GM19351 (cell line): ENCODE data around the gene AGAP9.
"Not testable (repeated sequence)": the region's sequence is repeated elsewhere in the genome, so short reads cannot be mapped to it uniquely, and the experiment has no call there.

Source experiments
- ATAC-seq: cut with Tn5 transposase; IDR thresholded peaks from one replicate; pipeline ENCODE4 v1.9.1; 2021; ENCODE audit warnings: mild to moderate bottlenecking, moderate library complexity; ENCODE audit not compliant: unreplicated experiment

The AGAP9 gene

DNA sequence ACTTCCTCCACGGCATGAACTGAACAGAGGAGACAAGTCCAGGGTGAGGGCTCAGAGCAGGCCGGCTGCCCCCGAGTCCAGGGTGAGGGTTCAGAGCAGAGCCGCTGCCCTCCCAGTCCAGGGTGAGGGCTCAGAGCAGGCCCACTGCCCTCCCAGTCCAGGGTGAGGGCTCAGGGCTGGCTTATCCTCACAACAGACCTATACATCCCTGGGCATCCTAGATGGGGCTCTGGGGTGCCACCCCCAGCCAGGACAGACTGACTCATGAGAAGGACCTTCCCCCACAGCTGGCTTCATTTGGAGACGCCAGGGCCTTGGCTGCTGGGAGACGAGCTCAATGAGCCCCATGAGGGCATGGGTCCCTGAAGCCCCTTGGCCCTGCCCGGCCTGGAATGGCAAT lies 33.8 kb downstream of the AGAP9 start:
- ATAC-seq = not testable (repeated sequence)

DNA sequence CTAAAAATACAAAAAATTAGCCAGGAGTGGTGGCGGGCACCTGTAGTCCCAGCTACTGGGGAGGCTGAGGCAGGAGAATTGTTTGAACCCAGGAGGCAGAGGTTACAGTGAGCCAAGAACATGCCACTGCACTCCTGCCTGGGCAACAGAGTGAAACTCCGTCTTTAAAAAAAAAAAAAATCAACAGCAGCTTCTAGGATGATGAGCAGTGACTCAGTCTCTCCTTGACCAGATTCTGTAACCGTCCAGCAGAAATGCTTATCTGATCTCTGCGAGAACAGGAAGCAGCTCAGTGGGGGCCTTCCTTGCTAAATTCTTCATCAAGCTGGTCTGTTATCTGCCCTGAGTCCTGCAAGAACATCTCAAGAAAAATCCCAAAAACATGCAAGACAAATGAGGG lies 37.5 kb downstream of the AGAP9 start:
- ATAC-seq = not testable (repeated sequence)

GRCh38 chr10:47484786-47485185 lies 38.7 kb downstream of the AGAP9 start:
- ATAC-seq = not testable (repeated sequence)

DNA sequence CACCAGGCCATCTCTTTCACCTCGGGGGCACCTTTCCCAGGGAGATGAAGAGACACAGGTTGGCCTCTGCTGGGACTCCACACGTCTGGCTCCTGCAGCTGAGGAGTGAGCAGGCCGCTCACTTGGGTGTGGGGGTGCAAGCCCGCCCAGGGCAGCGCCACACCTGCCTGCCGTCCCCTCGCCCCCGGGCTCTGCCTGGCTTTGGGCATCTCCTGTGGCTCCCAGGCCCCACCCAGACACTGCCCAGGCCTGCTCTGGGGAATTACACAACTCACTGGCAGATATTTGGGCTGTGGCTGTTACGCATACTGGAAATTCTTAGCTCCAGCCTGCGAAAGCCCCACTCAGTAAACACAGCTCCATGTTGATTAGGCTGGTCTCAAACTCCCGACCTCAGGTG lies 39.5 kb downstream of the AGAP9 start, which contains the start of gene ANXA8:
ANXA8 (minus strand) TSS at position 193 of the 400 bp plus-strand sequence; CDS start at position 11, 182 bp downstream.
- ATAC-seq = not testable (repeated sequence)

DNA sequence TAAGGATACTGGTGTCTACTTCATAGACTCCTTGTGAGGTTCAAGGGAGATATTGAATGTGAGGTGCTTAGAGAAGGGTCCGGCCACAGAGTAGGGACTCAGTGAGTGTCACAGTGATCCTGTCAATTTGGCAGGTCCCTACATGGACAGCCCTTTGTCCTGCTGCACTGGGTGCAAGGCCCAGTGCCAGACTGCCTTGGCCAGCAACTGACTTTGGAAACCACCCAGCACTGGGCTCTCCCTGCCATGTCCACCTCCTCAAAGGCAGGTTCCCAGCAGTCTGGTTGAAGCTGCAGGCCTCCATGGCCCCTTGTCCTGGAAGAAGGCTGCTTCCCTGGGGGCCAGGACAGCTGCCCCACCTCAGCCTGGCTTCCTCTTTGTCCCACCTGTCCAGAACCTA lies 41.1 kb downstream of the AGAP9 start:
- not testable (repeated sequence) for ATAC-seq

DNA sequence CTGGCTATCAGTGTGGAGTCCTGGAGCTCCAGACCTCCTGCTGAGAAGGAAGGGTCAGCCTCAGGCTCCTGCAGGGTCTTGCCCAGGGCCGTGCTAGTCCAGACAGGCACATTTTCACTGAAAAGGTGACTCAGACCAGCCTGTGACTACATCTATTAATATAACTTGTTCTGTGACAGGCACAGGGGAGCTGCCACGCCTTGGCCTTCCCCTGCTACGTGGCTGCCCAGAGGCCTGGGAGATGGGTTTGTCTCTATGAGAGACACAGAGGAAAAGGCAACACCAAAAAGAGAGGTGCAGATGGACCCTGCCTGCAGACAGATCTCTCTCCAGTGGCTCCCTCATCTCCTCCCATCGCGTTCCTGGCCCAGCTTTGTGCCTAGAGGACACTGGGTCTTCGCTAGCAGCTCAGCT lies 41.7 kb downstream of the AGAP9 start:
- ATAC-seq = not testable (repeated sequence)

GRCh38 chr10:47481182-47481766 lies 42.2 kb downstream of the AGAP9 start:
- ATAC-seq = not testable (repeated sequence)

DNA sequence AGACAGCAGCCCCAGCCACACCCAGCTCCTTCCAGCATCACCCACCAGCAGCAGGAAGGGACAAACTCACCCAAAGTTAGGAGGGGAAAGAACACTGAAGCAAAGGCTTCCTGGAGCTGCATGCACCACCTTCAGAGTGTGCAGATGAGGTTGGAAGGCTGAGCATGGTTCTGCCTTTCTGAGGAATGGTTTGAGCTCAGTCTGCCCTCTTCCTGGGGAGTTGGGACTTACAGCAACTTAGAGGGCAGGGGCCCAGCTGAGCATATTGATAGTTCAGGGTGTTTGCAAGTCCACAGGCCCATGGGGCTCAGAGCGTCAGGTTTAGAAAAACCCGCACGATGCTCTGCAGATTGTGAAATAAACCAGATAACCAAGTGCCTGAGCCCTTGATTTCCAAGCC lies 43.3 kb downstream of the AGAP9 start:
- not testable (repeated sequence) for ATAC-seq

GRCh38 chr10:47478114-47478513 lies 45.3 kb downstream of the AGAP9 start:
- not testable (repeated sequence) for ATAC-seq

- not testable (repeated sequence) for ATAC-seq
Measured at GRCh38 chr10:47477078-47477477, 46.4 kb downstream of the AGAP9 start.

DNA sequence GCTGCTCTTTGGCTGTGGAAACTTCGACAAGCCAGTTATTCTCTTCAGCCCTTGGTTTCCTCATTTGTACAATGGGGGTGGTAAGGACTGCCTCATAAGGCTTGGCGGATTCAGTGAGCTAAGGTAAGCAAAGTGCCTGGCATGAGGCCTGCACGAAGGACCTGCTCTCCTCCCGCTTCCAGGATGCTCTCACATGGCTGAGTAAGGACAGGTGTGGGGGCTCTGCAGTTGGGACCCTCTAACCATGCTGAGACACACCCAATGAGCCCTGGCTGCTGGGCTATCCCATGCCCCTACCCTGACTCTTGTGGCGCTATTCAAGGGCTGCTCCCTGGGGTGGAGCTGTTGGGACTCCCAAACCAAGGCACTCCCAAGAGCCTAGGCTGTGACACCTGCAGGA lies 48.3 kb downstream of the AGAP9 start:
- not testable (repeated sequence) for ATAC-seq

GRCh38 chr10:47473516-47473915 lies 49.9 kb downstream of the AGAP9 start:
- not testable (repeated sequence) for ATAC-seq

- peak; percentile 83 for ATAC-seq
Measured at GRCh38 chr10:47472647-47473046, 50.8 kb downstream of the AGAP9 start.

DNA sequence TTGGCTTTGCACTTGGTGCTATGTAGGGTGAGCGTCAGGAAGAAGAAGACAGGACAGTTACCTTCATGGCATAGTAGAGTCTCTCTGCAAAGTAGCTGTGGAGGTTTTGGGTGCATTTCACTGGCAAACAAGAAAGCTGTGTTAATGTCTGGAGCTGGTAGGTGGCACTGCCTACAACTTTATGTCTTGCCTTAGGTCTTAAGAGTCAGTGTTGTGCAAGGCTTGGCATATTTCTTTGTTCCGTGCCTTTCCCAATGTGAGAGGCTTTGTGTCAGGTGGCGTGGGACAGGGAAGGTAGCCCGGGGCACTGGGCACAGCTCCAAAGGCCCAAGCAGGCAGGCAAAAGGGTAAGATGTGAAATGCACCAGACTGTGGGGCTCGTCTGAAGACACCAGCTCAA lies 51.4 kb downstream of the AGAP9 start:
- ATAC-seq = not testable (repeated sequence)

- not testable (repeated sequence) for ATAC-seq
Measured at GRCh38 chr10:47468731-47469528, 54.5 kb downstream of the AGAP9 start.

DNA sequence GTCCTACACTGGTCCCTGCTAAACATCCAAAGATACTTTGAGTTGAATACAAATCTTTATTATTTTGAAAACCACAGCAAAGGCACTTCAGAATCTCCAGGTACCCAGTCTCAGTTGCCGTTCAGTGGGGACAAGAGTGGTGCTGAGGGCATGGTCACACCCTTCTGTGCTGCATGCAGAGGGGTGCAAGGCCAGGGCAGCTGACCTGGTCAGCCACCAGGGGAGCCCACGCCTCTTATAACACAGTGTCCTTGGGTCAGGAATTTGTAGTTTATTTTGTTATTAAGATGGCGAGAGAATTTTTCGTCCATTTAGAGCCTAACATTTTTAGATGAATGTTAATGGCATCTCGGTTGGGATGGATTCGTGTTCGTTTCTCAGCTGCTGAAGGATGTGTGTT lies 55.5 kb downstream of the AGAP9 start:
- ATAC-seq = not testable (repeated sequence)

GRCh38 chr10:47467458-47467857 lies 56.0 kb downstream of the AGAP9 start:
- not testable (repeated sequence) for ATAC-seq

DNA sequence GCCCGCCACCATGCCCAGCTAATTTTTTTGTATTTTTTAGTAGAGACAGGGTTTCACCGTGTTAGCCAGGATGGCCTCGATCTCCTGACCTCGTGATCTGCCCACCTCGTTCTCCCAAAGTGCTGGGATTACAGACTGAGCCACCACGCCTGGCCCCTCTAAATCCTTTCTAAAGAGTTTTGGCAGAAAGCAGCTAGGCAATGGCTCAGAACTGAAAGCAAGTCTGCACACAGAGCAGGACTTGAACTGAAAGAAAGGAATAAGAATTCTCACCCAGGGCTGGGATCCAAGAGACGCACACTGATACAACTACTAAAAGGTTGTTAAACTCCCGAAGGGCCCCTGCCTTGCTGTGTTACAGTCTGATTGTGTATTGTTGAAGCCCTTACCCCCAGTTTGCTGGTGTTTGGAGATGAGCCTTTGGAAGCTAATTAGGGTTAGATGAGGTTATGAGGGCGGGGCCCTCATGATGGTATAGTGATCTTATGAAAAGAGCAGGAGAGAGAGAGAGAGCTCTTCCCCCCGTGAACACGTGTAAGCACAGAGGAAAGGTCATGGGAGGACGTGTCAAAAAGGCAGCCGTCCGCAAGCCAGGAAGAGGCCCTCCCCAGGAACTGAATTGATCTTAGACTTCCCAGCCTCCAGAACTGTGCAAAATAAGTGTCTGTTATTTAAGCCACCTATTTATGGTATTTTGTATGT lies 58.1 kb downstream of the AGAP9 start:
- not testable (repeated sequence) for ATAC-seq

DNA sequence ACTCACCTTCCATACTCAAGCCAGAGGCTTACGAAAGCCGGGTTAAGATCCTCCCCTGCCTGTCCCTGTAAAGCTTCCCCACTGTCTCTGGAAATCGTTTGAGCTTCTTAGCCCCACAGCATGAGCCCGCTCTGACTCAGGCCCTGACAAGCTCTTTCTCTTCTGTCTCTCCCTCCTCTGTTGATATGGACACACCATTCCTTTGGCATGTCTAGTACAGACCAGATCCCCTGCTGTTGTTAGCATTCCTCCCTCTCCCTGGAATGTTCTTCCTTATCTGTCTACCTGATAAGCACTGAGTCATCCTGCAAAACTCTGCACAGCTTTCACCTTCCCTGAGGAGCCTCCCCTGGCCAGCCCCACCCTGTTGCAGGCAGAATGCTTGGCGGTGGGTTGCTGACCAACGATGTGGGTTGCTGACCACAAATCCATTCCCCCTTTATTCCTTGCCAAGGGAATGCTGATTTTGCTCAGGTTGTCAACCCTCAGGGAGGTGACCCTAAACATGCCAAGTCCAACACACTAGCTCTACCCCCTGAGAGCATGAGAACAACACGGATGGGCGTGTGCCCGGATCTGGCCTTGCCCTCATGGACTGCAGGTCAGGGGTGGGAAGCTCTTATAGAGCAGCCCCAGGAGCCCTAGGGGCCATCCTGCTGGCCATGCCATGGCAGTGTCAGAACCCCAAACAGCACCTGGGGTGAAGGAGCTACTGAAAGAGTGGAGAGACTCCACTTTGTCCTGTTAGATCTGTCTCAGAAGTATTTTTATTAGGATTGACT lies 60.7 kb downstream of the AGAP9 start:
- ATAC-seq = not testable (repeated sequence)

GRCh38 chr10:47461261-47461687 lies 62.2 kb downstream of the AGAP9 start:
- ATAC-seq = peak; percentile 76
